Amniotic stem cell (primary cell): ENCODE results near the gene AGAP1.
"Not testable (repeated sequence)": the region's sequence is repeated elsewhere in the genome, so short reads cannot be mapped to it uniquely, and the experiment has no call there.

Experiments used
- DNase-seq: peaks from one replicate; lab custom pipeline; 2025; lab: John Stamatoyannopoulos, UW

Gene AGAP1

DNA sequence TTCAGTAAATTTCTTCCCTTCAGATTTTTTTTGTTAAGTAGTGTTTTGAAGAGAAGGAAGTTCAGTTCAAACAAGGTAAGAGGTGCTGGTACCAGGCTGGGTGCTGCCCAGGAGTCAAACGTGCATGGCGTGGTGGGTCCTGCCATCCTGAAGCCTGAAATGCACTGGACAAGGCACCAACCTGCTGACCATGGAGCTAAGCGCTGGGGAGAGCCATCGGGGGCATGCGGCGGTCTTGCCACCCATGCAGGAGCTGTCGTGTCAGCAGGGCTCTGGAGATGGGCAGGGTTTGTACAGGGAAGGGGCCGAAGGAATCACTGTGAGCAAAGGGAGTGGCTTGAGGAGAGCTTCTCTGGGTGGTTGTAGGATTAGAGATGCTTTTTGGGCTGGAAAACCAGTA is 547.8 kb downstream of the AGAP1 start:
- DNase-seq, result no peak

DNA sequence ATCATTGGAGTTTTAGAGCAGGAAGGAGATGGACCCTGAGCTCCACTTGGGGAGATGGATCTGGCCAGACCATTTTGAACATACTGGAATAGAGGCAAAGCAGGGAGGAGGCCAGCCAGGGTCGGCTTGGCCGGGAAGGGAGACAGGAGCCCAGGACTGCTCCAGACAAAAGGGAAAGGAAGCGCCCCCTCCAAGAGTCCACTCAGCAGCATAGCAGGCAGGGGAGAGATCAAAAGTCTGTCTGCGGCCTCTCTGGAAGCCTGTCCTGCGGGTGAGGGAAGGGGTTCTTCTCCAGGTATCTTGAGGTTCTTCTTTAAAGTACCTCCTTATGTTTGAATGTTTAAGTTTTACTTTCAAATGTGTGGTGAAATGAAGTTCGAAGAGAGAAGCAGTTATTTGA is 548.2 kb downstream of the AGAP1 start:
- DNase-seq, result no peak

DNA sequence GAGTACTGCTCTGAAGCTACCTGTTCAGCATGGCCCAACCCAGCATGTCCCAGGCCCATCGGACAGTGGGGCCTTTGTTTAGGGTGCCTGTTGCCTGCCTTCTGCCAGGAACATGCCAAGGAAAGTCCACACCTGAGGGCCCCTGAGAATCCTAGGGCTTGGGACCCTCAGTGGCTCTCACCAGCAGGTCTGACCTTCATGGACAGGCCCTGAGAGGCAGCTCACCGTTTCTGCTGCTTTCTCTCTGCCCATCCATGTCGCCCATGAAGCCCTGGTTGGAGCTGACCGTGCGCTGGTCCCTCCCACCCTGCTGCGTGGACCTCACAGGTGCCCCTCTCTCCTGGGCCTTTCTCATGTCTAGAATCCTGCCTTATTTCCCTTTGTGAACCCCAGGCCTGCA is 550.3 kb downstream of the AGAP1 start:
- DNase-seq, result no peak

DNA sequence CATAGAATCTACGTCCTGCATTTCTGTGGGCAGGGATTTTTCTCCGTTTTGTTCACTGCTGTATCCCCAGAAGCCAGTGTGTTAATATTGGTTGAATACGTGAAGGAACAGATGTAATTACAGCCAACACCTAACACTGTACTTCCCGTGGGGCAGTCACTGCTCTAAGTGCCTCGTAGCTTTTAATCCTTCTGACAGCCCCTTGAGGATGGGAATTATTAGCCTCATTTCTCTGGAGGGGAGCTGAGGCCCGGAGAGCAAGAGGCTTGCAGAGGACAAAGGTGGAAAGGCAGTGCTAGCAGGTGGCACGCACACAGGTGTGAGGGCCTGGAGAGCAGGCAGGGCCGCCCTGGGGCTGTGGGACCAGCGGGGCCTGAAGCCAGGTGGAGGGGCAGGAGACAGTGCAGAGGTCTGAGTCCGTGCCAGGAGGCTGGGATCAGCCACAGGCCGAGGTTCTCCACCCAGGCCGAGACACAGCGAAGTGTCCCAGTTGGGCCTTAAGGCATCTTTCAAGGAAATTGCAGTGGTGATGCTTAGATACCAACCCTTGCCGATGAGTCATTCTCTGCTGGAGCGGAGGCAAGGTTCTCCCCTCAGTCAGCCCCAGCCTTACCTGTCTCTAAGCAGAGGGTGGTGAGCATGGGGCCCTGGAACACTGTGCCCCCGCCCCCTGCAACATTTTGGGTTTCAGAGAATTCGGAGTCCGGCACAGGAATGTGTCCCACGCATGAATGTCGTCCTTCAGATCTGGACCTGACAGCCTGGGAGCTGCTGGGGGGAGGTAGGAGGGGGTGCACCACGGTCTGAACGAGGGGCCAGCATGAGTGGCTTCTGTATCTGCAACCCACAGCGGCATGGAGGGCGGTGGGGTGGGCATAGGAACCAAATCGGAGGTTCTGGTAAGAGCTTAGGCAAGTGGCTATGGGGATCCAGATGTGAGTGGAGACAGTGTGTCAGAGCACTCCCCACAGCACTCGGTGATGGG is 551.7 kb downstream of the AGAP1 start:
- DNase-seq, result no peak

DNA sequence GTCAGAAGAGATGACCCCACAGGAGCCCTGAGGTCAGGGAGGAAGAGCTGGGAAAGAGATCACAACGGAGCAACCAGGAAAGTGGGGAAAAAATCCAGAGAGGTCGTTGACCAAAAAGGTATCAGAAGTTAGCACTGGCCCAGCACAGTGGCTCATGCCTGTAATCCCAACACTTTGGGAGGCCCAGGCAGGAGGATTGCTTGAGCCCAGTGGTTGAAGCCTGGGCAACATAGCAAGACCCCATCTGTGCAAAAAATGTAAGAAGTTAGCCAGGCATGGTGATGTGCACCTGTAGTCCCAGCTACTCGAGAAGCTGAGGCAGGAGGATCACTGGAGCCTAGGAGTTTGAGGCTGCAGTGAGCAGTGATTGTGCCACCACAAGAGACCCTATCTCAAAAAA is 552.9 kb downstream of the AGAP1 start:
- DNase-seq, result no peak

DNA sequence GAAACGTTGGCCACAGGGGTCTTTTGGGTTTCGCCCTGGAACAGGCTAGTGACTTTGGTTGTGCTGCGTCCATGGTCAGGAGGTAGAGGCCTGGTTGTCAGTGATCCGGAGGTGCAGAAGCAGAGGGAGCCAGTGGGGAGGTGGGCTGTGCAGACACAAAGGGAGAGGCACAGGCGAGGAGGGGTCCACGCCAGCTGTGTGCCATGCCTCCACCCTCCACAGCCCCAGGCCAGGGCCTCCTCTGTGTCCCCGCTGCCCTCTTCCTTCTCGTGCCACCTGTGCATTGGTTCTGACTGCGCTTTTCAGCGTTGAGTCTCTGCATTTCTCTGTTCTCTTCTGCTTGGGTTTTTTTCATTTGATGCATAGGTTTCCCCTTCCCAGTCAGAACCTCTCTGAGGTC is 553.3 kb downstream of the AGAP1 start:
- no peak for DNase-seq

DNA sequence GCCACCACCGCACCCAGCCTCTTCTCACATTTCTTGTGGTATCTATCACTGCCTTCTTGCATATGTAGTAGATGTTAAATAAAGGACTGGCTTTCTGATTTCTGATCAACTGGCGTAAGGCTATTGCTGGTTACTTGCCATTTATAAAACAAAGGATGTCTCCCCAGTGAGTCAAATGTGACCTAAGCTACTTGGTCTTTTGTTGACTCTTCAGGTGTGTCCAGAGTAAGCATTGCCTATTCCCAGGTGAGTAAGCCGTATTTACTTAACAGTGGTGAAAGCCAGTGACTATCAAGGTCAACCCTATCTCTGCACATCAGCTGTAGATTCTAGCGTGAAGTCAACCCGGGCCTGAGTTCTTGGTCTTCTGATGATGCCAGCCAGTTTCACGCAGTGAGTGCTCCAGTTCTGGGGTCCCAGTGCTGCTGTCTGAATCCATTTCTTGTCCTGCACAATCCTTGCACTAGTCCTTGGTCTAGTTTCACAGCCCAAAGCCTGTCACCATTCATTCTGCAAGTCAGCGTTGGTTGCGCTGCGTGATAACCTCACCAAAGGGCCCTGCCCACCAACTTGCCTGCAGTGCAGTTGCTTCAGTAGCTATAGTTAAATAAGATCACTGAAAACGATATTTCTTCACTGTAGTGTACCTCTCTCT is 554.2 kb downstream of the AGAP1 start:
- no peak for DNase-seq

DNA sequence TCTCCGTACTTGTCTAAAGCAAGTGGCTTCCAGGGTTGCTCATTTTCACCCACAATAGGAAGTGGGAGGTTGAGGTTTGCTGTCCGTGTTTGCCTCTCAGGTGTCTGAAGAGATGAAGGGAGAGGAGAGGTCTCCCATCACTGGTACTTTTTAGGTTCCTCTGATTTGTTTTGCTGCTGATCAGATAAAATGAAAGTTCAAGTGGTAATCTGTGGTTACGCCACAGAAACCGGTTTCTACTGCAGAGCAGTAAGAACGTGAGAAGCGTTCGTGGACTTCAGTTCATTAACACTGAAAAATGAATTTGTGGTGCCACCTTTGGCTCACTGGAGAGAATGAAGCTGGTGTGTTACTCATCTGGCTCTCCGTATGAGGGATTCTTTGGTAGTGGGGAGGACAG is 556.1 kb downstream of the AGAP1 start:
- DNase-seq, result no peak

DNA sequence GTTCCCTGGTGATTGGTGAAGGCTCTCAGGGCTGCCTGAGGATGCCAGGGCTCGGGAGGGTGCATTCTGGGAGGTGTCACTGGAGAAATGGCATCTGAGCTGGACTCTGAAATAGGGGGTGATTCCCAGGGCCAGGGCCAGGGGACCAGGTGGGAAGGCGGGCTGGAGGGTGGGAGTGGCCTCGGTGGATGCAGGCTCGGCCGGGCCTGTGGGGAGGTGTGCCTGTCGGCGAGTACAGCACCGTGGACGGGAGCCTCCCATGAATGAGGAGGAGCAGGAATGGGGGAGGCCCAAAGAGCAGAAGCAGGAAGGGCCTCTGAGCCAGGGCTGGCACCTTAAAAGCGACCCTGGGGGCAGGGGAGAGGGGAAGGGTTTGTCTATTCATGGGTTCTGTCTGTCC is 557.5 kb downstream of the AGAP1 start:
- no peak for DNase-seq

DNA sequence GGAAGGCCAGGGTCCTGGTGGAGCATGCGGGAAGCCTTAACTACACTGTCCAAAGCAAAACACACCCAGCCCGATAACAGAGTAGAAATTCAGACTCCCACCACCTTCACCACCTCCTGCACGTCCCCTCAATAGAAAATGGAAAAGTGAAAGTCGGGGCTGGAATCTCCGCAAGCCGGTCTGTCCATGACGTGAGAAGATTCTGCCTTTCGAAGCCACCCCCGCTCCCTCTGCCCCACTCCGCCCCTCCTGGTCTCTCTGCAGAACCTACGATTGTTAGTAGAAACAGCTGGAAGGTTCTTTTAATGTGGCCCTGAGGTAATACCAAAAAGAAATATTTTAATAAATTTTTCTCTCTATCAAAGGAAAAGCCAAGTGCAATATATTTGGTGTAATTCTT is 558.0 kb downstream of the AGAP1 start:
- no peak for DNase-seq

DNA sequence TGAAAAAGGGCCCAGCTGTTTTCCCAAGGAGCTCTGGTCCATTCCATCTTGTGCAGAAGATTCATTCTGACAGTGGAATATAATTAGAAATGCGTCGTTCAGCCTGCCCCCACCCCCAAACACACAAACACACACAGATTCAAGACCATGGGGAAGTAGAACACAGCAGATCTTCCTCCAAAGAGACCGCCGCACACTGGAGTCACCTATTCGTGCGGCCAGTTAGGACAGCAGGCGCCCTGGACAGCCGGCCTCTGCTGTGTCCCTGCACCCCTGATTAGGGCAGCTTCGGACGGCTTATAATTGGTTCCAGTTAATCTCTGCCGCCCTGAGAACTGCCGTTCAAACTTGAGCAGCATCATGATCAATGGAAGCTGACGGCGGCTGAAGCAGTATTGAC is 558.4 kb downstream of the AGAP1 start:
- no peak for DNase-seq

DNA sequence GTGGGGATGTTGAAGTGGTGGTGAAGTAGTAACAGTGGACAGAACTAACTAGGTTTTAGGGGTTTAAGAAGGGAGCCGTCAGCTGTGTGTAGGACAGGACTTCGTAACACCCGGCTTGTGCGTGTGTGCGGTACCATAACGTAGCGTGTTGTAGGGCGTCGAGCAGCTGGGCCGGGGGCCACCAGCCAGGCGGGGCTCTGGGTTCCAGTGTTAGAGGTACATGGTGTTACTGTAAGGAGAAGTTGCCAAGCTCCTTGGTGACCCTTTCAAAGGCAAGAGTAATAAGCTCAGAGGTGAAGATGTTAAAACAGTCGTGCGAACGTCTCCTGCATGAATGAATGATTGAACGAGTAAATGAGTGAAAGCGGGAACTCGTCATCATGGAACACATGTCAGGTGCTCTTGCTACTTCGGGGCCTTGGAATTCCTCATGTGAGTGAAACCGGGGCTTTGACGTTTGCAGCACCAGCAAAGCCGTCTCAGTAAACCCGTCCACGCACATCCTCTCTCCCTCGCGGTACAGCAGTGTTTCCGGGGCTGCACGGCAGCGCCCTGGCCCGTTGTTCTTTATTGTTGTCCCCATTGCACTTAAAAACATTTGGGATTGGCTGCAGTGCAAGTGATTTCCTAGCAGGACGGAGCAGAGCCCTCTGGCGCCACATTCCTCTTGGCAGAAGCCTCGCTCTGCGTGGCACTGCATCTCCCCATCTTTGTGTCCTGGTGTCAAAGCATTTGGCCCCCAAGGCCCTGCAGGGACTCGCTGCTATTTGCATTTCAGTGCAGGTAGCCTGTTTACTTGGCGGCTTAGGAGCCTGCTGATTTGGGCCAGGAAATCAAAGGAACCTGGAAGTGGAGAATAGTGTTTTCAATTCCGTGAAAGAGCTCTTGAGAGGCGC is 559.3 kb downstream of the AGAP1 start:
- DNase-seq, result no peak

DNA sequence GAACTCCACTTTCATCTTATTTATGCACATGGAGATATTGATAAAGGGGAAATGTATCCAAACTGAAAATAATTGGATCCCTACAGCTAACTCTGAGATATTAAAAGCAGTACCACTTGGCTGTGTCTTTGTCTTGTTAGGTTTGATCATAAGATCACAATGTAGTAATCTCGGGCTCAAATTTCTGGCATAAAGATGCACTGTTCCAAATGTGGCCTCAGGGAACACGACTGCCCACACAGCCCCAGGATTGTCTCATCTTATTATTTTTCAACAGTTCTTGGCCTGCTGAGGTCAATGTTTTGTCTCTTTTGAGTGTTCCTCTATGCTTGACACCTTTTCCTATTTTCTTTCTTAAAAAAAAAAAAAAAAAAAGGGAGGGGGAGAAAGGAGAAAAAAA is 560.3 kb downstream of the AGAP1 start:
- no peak for DNase-seq

DNA sequence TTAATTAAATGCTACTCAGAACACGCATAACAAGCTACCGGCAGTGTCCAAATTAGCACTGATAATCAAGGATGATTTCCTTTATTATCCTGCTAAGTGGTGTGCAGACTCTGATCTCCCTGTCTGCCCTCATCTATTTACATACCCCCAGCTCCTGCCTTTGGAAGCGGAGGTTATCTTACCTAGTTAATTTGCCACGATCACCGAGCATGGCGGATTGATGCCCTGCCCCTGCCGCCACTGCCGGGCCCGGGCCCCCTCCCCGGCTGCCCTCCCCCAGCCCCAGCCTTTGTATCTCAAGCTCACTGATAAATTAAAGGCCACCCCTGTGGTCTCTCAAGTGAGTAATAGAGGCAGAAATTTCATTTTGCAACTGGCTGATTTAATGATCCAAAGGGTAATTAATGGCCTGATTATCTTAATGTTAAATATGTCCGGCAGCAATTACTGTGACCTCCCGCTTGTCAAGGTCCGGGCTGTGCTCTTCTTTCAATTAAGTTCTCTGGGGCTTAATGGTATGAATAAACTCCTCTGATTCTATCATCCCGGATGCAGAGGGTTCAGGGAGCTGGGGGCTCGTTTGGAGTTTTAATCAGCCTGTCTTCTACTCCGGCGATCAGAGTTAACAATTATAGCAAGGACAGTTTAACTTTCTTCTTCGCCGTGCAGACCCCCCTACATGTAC is 560.9 kb downstream of the AGAP1 start:
- DNase-seq, result no peak

DNA sequence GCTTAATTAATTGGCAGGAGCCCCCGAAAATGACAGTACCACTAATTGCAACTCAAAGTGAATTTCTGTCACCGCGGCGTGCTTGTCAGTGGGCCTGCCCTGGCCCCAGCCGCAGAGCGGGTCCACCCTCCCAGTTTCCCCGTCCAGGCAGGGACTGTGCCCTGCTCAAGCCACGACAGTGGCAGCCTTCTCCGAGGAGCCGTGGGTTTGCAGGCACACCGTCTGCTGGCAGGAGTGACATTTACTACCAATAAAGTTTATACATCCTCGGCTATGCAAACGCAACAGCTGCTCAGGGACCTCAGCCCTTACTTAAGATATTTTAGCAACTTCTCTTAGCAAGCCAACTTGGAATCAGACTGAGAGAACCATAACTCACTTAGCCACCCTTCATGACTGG is 561.6 kb downstream of the AGAP1 start:
- DNase-seq, result no peak

DNA sequence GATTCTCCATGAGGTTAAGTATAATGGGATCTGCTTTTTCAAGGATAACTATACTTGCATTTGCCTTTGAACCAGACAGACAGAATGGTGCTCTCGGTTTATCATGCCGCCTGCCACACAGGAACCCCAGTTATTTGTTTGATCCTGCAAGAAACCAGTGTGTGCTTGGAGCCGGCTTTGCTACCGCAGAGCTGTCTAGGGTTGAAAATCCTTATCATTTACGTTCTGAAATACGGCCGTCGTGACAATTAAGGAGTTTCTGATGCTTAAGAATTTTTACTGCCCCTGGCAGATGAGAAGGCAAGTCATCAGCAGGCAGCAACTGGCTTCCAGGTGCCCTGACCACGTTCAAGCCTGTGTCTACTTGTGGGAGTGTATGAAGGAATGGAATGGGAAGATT is 562.3 kb downstream of the AGAP1 start:
- DNase-seq, result no peak

DNA sequence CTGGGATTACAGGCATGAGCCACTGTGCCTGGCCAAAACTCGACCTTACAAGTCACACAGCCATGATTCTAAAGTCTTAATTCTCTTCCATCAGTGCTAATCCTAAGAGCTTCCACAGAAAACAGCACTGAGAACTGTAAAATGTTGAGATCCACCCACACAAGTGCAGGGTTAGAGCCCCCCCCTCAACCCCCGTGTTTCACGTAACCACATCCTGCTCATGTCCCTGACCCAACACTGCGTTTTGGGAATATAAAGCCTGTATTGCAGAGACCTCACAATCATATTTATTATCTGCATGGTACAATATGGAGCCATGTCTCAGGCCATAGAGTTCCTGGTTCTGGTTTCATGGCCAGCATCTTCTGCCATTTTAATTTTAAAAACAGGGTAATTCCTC is 563.5 kb downstream of the AGAP1 start:
- no peak for DNase-seq

DNA sequence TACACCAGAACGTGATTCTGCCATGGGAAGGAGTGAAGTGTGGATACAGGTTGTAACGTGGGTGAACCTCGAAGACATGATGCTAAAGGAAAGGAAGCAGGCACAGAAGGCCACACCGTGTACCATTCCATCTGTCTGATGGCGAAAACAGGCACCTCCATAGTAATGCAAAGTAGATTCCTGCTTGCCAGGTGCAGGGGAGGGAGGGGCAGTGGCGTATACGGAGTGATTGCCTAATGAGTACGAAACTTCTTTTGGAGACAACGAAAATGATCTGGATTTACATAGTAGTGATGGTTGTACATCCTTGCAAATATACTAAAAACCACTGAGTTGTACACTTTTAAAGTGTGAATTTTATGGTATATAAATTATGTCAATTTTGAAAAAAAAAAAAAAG is 567.7 kb downstream of the AGAP1 start:
- DNase-seq, result no peak

DNA sequence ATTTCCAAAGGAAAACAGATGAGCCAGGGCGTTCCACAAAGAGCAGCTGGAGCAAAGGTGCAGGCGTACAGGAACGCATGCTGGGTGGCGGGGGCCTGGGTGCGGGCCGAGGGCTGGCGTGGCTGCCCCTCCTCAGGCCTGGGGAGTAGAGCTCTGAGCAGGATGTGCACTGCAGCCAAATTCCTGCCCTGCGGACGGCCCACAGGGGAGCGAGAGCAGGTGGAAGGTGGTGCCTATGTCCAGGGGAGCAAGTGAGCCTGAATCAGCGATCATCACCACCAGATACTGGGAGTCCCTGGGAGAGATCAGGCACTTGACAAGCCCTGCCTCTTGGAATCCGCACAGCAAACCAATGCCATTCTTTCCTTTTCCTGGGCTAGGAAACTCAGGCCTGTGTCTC is 568.1 kb downstream of the AGAP1 start:
- DNase-seq, result no peak

DNA sequence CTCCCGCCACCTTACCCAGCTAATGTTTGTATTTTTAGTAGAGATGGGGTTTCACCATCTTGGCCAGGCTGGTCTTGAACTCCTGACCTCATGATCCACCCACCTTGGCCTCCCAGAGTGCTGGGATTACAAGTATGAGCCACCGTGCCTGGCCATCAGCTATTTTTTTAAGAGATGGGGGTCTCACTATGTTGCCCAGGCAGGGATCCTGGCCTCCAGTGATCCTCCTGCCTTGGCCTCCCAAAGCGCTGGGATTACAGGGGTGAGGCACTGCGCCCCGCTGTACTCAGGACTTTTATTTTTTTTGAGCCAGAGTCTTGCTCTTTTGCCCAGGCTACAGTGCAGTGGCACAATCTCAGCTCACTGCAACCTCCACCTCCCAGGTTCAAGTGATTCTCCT is 569.0 kb downstream of the AGAP1 start:
- not testable (repeated sequence) for DNase-seq

DNA sequence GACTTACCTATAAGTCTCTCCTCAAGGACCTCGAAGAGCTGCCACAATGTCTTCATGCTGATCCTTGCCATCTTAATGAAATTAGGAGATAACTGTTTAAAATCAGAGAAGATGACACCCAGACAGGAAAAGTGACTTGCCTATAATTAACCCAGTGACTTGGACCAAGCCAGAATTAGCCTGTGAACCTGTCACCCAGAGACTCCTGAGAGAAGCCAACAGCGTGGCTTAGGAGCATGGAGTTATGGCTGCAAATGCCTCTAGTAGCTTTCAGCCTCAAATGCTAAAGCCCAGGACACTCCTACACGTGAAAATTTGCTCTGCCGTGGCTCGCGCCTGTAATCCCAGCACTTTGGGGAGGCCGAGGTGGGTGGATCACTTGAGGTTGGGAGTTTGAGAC is 570.2 kb downstream of the AGAP1 start:
- no peak for DNase-seq
